Rectal smooth muscle tissue (tissue), 1 donor: ENCODE data around the gene NFIC.

ENCODE experiments used
- H3K27ac ChIP-seq: one replicate; pipeline ENCODE4 v1.7.0; 2013; ENCODE audit warnings: low read depth, low read length, inconsistent platforms
- H3K27me3 ChIP-seq: one replicate; pipeline ENCODE4 v1.7.0; 2013; ENCODE audit warnings: low read length; ENCODE audit not compliant: control insufficient read depth, insufficient read depth
- H3K36me3 ChIP-seq: one replicate; pipeline ENCODE4 v1.7.0; 2013; ENCODE audit warnings: low read length; ENCODE audit not compliant: control insufficient read depth, insufficient read depth
- H3K4me1 ChIP-seq: one replicate; pipeline ENCODE4 v1.7.0; 2013; ENCODE audit warnings: low read length; ENCODE audit not compliant: control insufficient read depth, insufficient read depth
- H3K4me3 ChIP-seq: one replicate; pipeline ENCODE4 v1.7.0; 2013; ENCODE audit warnings: low read length
- H3K9ac ChIP-seq: one replicate; pipeline ENCODE4 v1.7.0; 2013; ENCODE audit warnings: low read length

Gene NFIC

GRCh38 chr19:3475449-3475848 lies 109.1 kb downstream of the NFIC start:
- Histone ChIP-seq H3K4me3 (no peak overlapping the region), H3K27ac (no peak overlapping the region), H3K9ac (no peak overlapping the region), H3K36me3 (no peaks in the 10 kb centered on the region), H3K4me1 (no peaks in the 10 kb centered on the region), H3K27me3 (no peaks in the 10 kb centered on the region)

- Histone ChIP-seq H3K36me3 (no peaks in the 10 kb centered on the region), H3K4me3 (no peak overlapping the region), H3K27me3 (peaks cover 3% of the 10 kb centered on the region), H3K27ac (no peak overlapping the region), H3K4me1 (no peaks in the 10 kb centered on the region), H3K9ac (no peak overlapping the region)
These were observed 110.4 kb downstream of the NFIC start for GRCh38 chr19:3476830-3477229.

GRCh38 chr19:3477506-3477905 lies 111.1 kb downstream of the NFIC start:
- H3K27ac ChIP-seq: no peak overlapping the region
- H3K27me3 ChIP-seq: peaks cover 3% of the 10 kb centered on the region
- no peaks in the 10 kb centered on the region for H3K4me1 ChIP-seq
- no peaks in the 10 kb centered on the region for H3K36me3 ChIP-seq
- H3K9ac ChIP-seq: no peak overlapping the region
- no peak overlapping the region for H3K4me3 ChIP-seq

GRCh38 chr19:3477951-3478350 lies 111.6 kb downstream of the NFIC start:
- no peak overlapping the region for H3K9ac ChIP-seq
- H3K36me3 ChIP-seq: no peaks in the 10 kb centered on the region
- H3K27me3 ChIP-seq: peaks cover 3% of the 10 kb centered on the region
- H3K4me1 ChIP-seq: no peaks in the 10 kb centered on the region
- H3K4me3 ChIP-seq: no peak overlapping the region
- no peak overlapping the region for H3K27ac ChIP-seq

GRCh38 chr19:3478409-3479176 lies 112.2 kb downstream of the NFIC start:
- Histone ChIP-seq H3K36me3 (no peaks in the 10 kb centered on the region), H3K4me1 (no peaks in the 10 kb centered on the region), H3K9ac (no peak overlapping the region), H3K27ac (no peak overlapping the region), H3K27me3 (peaks cover 5% of the 10 kb centered on the region), H3K4me3 (no peak overlapping the region)

GRCh38 chr19:3479177-3479833 lies 112.9 kb downstream of the NFIC start:
- no peak overlapping the region for H3K4me3 ChIP-seq

GRCh38 chr19:3479834-3480215 lies 113.4 kb downstream of the NFIC start:
- no peaks in the 10 kb centered on the region for H3K4me1 ChIP-seq
- H3K36me3 ChIP-seq: no peaks in the 10 kb centered on the region
- no peak overlapping the region for H3K9ac ChIP-seq
- H3K27me3 ChIP-seq: peaks cover 5% of the 10 kb centered on the region
- no peak overlapping the region for H3K27ac ChIP-seq
- no peak overlapping the region for H3K4me3 ChIP-seq

More at GRCh38 chr19:3479177-3479833, 112.9 kb downstream of the NFIC start:
- Histone ChIP-seq H3K27me3 (peaks cover 5% of the 10 kb centered on the region), H3K36me3 (no peaks in the 10 kb centered on the region), H3K27ac (no peak overlapping the region), H3K4me1 (no peaks in the 10 kb centered on the region), H3K9ac (no peak overlapping the region)

- no peak within 1 kb of the TSS for H3K4me3 ChIP-seq
- peaks cover 5% of the 10 kb centered on the region for H3K27me3 ChIP-seq
- H3K4me1 ChIP-seq: no peaks in the 10 kb centered on the region
- H3K36me3 ChIP-seq: no peaks in the 10 kb centered on the region
- H3K9ac ChIP-seq: no peak within 1 kb of the TSS
- no peak within 1 kb of the TSS for H3K27ac ChIP-seq
These were observed 114.2 kb downstream of the NFIC start, which contains the start of gene SMIM24 for GRCh38 chr19:3480383-3481091. Gene SMIM24, minus strand, starts transcription at chr19:3480525. Its CDS starts 62 bp downstream, at chr19:3480463.

- H3K4me1 ChIP-seq: no peaks in the 10 kb centered on the region
- peaks cover 5% of the 10 kb centered on the region for H3K27me3 ChIP-seq
- H3K27ac ChIP-seq: no peak overlapping the region
- H3K36me3 ChIP-seq: no peaks in the 10 kb centered on the region
- no peak overlapping the region for H3K9ac ChIP-seq
- no peak overlapping the region for H3K4me3 ChIP-seq
These were observed 115.1 kb downstream of the NFIC start for GRCh38 chr19:3481241-3482090.

- Histone ChIP-seq H3K9ac (no peak overlapping the region), H3K4me3 (peak overlapping the region; percentile 44), H3K27ac (no peak overlapping the region), H3K27me3 (peaks cover 5% of the 10 kb centered on the region), H3K36me3 (no peaks in the 10 kb centered on the region), H3K4me1 (no peaks in the 10 kb centered on the region)
These were observed 116.3 kb downstream of the NFIC start for GRCh38 chr19:3482507-3483225.

- H3K4me1 ChIP-seq: no peaks in the 10 kb centered on the region
- H3K9ac ChIP-seq: no peak within 1 kb of the TSS
- H3K27me3 ChIP-seq: peaks cover 5% of the 10 kb centered on the region
- H3K4me3 ChIP-seq: peak within 1 kb of the TSS; percentile 44
- H3K36me3 ChIP-seq: no peaks in the 10 kb centered on the region
- no peak within 1 kb of the TSS for H3K27ac ChIP-seq
These were observed 116.8 kb downstream of the NFIC start, which contains the start of gene SMIM44 for GRCh38 chr19:3483226-3483628. Gene SMIM44, minus strand, starts transcription at chr19:3483441. Its CDS starts 38 bp downstream, at chr19:3483403.
